Uterus (tissue), 2 donors: ENCODE results near the gene LMO3.

Source experiments
- POLR2A ChIP-seq, 2 donors: fragments of 450-650 bp; IDR thresholded peaks; one replicate each; pipeline ENCODE4 v1.6.1; 2016; ENCODE audit warnings: antibody characterized with exemption in 2 of 2, mild to moderate bottlenecking in 1 of 2, moderate library complexity in 1 of 2
- TF ChIP-seq, protein P1 (sequence below), 4 experiments: fragments of 200-600 bp in 2 of 4; fragments of 450-650 bp in 2 of 4; sonication (generic) in 2 of 4; IDR thresholded peaks; one replicate each; pipeline ENCODE4 v1.5.1; 2016 to 2019; ENCODE audit warnings: antibody characterized with exemption in 4 of 4, mild to moderate bottlenecking in 2 of 4, moderate library complexity in 1 of 4

DNA sequence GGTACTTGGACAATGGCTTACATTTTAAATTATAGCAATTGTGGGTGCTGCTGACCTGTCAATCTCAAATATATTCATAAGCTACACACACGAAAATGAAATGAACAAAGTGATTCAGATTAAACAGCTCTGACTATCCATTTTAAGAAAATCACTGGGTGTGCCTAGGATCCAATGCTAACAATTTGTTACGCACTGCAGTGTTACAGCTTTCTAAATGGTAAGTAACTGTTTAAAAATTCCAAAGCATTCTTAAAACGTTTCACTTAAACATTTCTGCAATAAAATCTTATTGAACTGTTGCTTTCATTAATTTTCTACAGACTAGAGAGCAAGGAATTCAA lies 18.9 kb downstream of the LMO3 start:
- TF ChIP-seq, protein P1, sequence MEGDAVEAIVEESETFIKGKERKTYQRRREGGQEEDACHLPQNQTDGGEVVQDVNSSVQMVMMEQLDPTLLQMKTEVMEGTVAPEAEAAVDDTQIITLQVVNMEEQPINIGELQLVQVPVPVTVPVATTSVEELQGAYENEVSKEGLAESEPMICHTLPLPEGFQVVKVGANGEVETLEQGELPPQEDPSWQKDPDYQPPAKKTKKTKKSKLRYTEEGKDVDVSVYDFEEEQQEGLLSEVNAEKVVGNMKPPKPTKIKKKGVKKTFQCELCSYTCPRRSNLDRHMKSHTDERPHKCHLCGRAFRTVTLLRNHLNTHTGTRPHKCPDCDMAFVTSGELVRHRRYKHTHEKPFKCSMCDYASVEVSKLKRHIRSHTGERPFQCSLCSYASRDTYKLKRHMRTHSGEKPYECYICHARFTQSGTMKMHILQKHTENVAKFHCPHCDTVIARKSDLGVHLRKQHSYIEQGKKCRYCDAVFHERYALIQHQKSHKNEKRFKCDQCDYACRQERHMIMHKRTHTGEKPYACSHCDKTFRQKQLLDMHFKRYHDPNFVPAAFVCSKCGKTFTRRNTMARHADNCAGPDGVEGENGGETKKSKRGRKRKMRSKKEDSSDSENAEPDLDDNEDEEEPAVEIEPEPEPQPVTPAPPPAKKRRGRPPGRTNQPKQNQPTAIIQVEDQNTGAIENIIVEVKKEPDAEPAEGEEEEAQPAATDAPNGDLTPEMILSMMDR (IDR thresholded peaks at IDR 0.05): no peak
- TF ChIP-seq POLR2A (IDR thresholded peaks at IDR 0.05): no peak
